ENCODE measurements around the gene MESP2.
"Not testable (repeated sequence)": the region's sequence is repeated elsewhere in the genome, so short reads cannot be mapped to it uniquely, and the experiment has no call there.

The MESP2 gene

GRCh38 chr15:89781055-89781454 is 4.9 kb downstream of the MESP2 start:
- DNase-seq (ENCODE audit: low read depth) = peak; percentile 49

- peak; percentile 81 for DNase-seq (ENCODE audit: low read depth)
Measured at GRCh38 chr15:89781891-89782618, 5.9 kb downstream of the MESP2 start.

GRCh38 chr15:89782619-89782950 is 6.5 kb downstream of the MESP2 start:
- DNase-seq (ENCODE audit: low read depth) = not testable (repeated sequence)

- DNase-seq (ENCODE audit: low read depth) = peak; percentile 33
Measured at GRCh38 chr15:89783111-89783860, 7.2 kb downstream of the MESP2 start.

- no peak for DNase-seq (ENCODE audit: low read depth)
Measured at GRCh38 chr15:89783861-89784685, 7.9 kb downstream of the MESP2 start.

- DNase-seq (ENCODE audit: low read depth) = no peak
Measured at GRCh38 chr15:89784686-89784960, 8.5 kb downstream of the MESP2 start.

- DNase-seq (ENCODE audit: low read depth) = no peak
Measured at GRCh38 chr15:89785064-89785773, 9.1 kb downstream of the MESP2 start.

GRCh38 chr15:89785774-89786140 is 9.6 kb downstream of the MESP2 start:
- no peak for DNase-seq (ENCODE audit: low read depth)

GRCh38 chr15:89787944-89788343 is 11.8 kb downstream of the MESP2 start:
- no peak for DNase-seq (ENCODE audit: low read depth)

GRCh38 chr15:89788585-89788984 is 12.5 kb downstream of the MESP2 start:
- not testable (repeated sequence) for DNase-seq (ENCODE audit: low read depth)

GRCh38 chr15:89790206-89790605 is 14.1 kb downstream of the MESP2 start:
- DNase-seq (ENCODE audit: low read depth) = no peak

GRCh38 chr15:89790661-89791060 is 14.5 kb downstream of the MESP2 start:
- DNase-seq (ENCODE audit: low read depth) = no peak

GRCh38 chr15:89792106-89792805 is 16.1 kb downstream of the MESP2 start:
- DNase-seq (ENCODE audit: low read depth) = no peak

GRCh38 chr15:89794627-89795241 is 18.6 kb downstream of the MESP2 start:
- no peak for DNase-seq (ENCODE audit: low read depth)

GRCh38 chr15:89795996-89796395 is 19.9 kb downstream of the MESP2 start:
- no peak for DNase-seq (ENCODE audit: low read depth)

GRCh38 chr15:89797678-89798201 is 21.6 kb downstream of the MESP2 start:
- DNase-seq (ENCODE audit: low read depth) = no peak

- no peak for DNase-seq (ENCODE audit: low read depth)
Measured at GRCh38 chr15:89799011-89799911, 23.1 kb downstream of the MESP2 start.

GRCh38 chr15:89799918-89800498 is 23.9 kb downstream of the MESP2 start:
- DNase-seq (ENCODE audit: low read depth) = no peak

GRCh38 chr15:89801471-89802195 is 25.5 kb downstream of the MESP2 start:
- DNase-seq (ENCODE audit: low read depth) = no peak
